Esophagus squamous epithelium (tissue), 5 donors: ENCODE data around the gene NFIB. TPM values are rescaled to one million over a fixed set of nuclear protein-coding genes. Genes with fewer than 3 reads are reported as not detected.

ENCODE experiments used
- DNase-seq: peaks from one replicate; lab custom pipeline; 2025; lab: John Stamatoyannopoulos, UW
- H3K27ac ChIP-seq, 4 donors: fragments of 200-600 bp; sonication (generic); one replicate each; pipeline ENCODE4 v1.5.1; 2016 to 2019; ENCODE audit warnings: mild to moderate bottlenecking in 1 of 4
- H3K27me3 ChIP-seq, 4 donors: fragments of 200-600 bp; sonication (generic); 1 replicate in 3 of 4; 2 replicates in 1 of 4; pipeline versions ENCODE4 v1.5.1 to v1.6.0; 2017 to 2021; ENCODE audit warnings: antibody characterized with exemption in 1 of 4
- H3K36me3 ChIP-seq, 3 donors: fragments of 200-600 bp; sonication (generic); one replicate each; pipeline ENCODE4 v1.5.1; 2016 to 2019
- H3K4me1 ChIP-seq, 3 donors: fragments of 200-600 bp; sonication (generic); one replicate each; pipeline ENCODE4 v1.5.1; 2017 to 2019
- H3K4me3 ChIP-seq, 4 donors: fragments of 200-600 bp; sonication (generic); 1 replicate in 3 of 4; 2 replicates in 1 of 4; pipeline ENCODE4 v1.5.1; 2016 to 2019; ENCODE audit warnings: mild to moderate bottlenecking in 2 of 4, moderate library complexity in 1 of 4
- H3K9me3 ChIP-seq, 3 donors: fragments of 200-600 bp; sonication (generic); one replicate each; pipeline ENCODE4 v1.5.1; 2016 to 2019
- CTCF ChIP-seq, 6 experiments: fragments of 450-650 bp in 4 of 6; fragments of 200-600 bp in 2 of 6; sonication (generic) in 2 of 6; IDR thresholded peaks; one replicate each; pipeline ENCODE4 v1.5.1; 2016 to 2019; ENCODE audit warnings: antibody characterized with exemption in 6 of 6, mild to moderate bottlenecking in 4 of 6, moderate library complexity in 4 of 6
- POLR2A ChIP-seq, 4 donors: fragments of 450-650 bp; IDR thresholded peaks; one replicate each; pipeline ENCODE4 v1.6.1; 2017; ENCODE audit warnings: antibody characterized with exemption in 4 of 4, mild to moderate bottlenecking in 4 of 4, moderate library complexity in 3 of 4
- WGBS, 2 donors: methylation state at CpG; one replicate each; pipeline ENCODE4 v1.1.5; 2018; 5-methylcytosine and 5-hydroxymethylcytosine counted together
- intact Hi-C: fragments of 100-400 bp; cut with DNase I; formaldehyde crosslinking; loops from one replicate; pipeline ENCODE4 v1.15.0; 2022
- total RNA-seq, 4 donors: library from RNA; depleted of rRNA; stranded (reverse); fragments of >200 nt; gene quantifications; one replicate each; pipeline ENCODE4 v1.1.0, GENCODE V29; 2016
- donor health status: DM: yes; HTN: yes; CAD: no.

The NFIB gene
- total RNA-seq, 4 donors from 2014 or later = 16.8 to 38.1 (median 23.0) TPM

DNA sequence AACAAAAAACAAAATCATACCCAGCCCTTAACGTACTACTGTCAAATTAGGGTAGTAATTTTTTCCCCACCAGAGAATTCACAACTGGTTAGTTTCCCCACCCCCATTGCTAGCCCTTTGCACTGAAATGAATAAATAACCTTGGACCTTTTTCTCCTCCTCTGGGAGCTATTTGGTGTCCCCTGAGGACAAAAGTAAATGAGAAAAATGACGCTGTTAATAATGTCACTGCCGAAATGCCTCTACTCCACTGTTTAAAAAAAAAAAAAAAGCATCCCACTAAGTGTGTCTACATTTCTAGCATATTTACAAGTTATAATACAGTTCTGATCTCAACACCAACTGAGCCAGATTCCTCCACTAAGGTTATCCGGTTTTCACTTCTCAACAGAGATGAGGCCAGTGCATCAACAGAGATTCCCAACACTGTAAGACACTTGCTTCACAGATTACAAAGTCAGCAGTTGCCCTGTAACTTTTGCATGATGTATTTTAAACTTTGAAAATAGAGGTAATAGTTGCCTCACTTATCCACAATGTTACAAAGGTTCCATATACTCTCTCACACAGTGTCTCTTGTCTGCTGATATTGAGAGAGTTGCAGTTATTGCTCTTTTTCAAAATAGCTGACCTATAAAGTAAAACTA, 5.1 kb upstream of the NFIB start:
- Histone ChIP-seq H3K9me3 (no peaks in the 10 kb centered on the region), H3K27me3 (peaks cover 0 to 9% (median 0%) of the 10 kb centered on the region in 4 donors), H3K4me1 (peaks cover 10 to 78% (median 11%) of the 10 kb centered on the region in 3 donors), H3K27ac (peak overlapping the region; percentile 82 to 99 (median 96)), H3K4me3 (peak overlapping the region in 1 of 4 donors; percentile 19), H3K36me3 (no peaks in the 10 kb centered on the region)
- 16 to 34% methylated on average over 4 of the region's 4 CpGs for WGBS, 2 donors
- no peak for DNase-seq
- no peak for TF ChIP-seq POLR2A (IDR thresholded peaks at IDR 0.05)
- TF ChIP-seq CTCF (IDR thresholded peaks at IDR 0.05) = no peak
- intact Hi-C loops = no loop called here

GRCh38 chr9:14318361-14318760, 4.4 kb upstream of the NFIB start:
- Histone ChIP-seq H3K27ac (peak overlapping the region in 3 of 4 donors; percentile 94 to 100 (median 99)), H3K36me3 (no peaks in the 10 kb centered on the region), H3K4me3 (peak overlapping the region in 1 of 4 donors; percentile 81), H3K9me3 (no peaks in the 10 kb centered on the region), H3K27me3 (peaks cover 0 to 15% (median 0%) of the 10 kb centered on the region in 4 donors), H3K4me1 (peaks cover 10 to 71% (median 11%) of the 10 kb centered on the region in 3 donors)
- intact Hi-C loops = no loop called here
- 11 to 12% methylated on average over 2 of the region's 2 CpGs for WGBS, 2 donors
- no peak for DNase-seq
- no peak for TF ChIP-seq CTCF (IDR thresholded peaks at IDR 0.05)

DNA sequence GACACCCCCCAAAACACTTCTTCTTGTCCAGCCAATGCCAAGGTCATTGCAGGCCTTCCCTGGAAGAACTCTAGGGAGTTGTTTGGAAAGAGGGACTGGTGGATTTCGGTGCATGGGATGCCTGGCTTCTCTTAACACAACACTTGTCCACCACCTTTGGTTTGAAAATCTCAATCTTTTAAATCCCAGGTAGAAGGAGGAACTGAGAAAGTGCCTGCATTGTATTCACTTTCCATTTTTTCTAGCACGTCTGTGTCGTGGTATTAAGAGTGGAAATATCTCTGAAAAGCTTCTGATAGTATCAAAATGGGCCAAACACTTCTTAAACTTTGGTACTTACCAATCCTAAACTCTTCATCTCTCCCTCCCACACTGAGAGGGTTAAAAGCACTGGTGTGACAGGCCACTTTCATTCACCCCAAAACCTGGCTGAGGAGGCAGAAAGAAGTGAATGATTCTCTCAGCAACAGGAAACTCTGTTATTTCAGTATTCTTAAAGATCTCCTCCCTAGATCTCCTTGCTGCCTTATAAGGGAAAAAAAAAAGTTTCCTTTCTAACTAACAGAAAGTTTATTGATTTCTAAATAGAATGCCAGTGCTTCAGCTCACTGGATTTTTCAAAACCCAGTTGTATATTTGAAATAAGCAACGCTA, 3.9 kb upstream of the NFIB start:
- Histone ChIP-seq H3K27ac (peak overlapping the region; percentile 94 to 100 (median 98)), H3K9me3 (no peaks in the 10 kb centered on the region), H3K4me3 (peak overlapping the region in 3 of 4 donors; percentile 81 to 90 (median 88)), H3K27me3 (peaks cover 0 to 21% (median 0%) of the 10 kb centered on the region in 4 donors), H3K36me3 (no peaks in the 10 kb centered on the region), H3K4me1 (peaks cover 10 to 65% (median 11%) of the 10 kb centered on the region in 3 donors)
- DNase-seq = no peak
- intact Hi-C loops = no loop called here
- TF ChIP-seq POLR2A (IDR thresholded peaks at IDR 0.05) (no peak), CTCF (IDR thresholded peaks at IDR 0.05) (no peak)
- WGBS, 2 donors = 27 to 38% methylated on average over 4 of the region's 4 CpGs

GRCh38 chr9:14316602-14317300, 2.8 kb upstream of the NFIB start:
- peaks cover 10 to 63% (median 11%) of the 10 kb centered on the region in 3 donors for H3K4me1 ChIP-seq
- intact Hi-C loops = no loop called here
- DNase-seq = no peak

More at GRCh38 chr9:14316602-14317300, 2.8 kb upstream of the NFIB start:
- H3K27me3 ChIP-seq = peaks cover 0 to 23% (median 0%) of the 10 kb centered on the region in 4 donors
- H3K27ac ChIP-seq = peak overlapping the region; percentile 94 to 100 (median 98)
- 16 to 23% methylated on average over 7 to 8 of the region's 8 CpGs for WGBS, 2 donors
- TF ChIP-seq POLR2A (IDR thresholded peaks at IDR 0.05) (no peak), CTCF (IDR thresholded peaks at IDR 0.05) (no peak)
- no peaks in the 10 kb centered on the region for H3K36me3 ChIP-seq
- H3K9me3 ChIP-seq = no peaks in the 10 kb centered on the region
- peak overlapping the region; percentile 74 to 90 (median 84) for H3K4me3 ChIP-seq
